Tibial nerve (tissue), 3 donors: Measurements from ENCODE around the gene KDM4F.

Experiments used
- CTCF ChIP-seq, 5 experiments: fragments of 200-600 bp in 3 of 5; fragments of 450-650 bp in 2 of 5; sonication (generic) in 3 of 5; IDR thresholded peaks; one replicate each; pipeline ENCODE4 v1.5.1; 2016 to 2019; ENCODE audit warnings: antibody characterized with exemption in 5 of 5, mild to moderate bottlenecking in 3 of 5, moderate library complexity in 2 of 5
- POLR2A ChIP-seq, 2 donors: fragments of 450-650 bp; IDR thresholded peaks; one replicate each; pipeline ENCODE4 v1.6.1; 2017; ENCODE audit warnings: antibody characterized with exemption in 2 of 2, mild to moderate bottlenecking in 2 of 2, moderate library complexity in 2 of 2

GRCh38 chr11:95054356-95054755 lies 5.1 kb downstream of the KDM4F start:
- TF ChIP-seq POLR2A (IDR thresholded peaks at IDR 0.05) (no peak), CTCF (IDR thresholded peaks at IDR 0.05) (no peak)
